ENCODE results near the gene HOXC5.
"Not testable (repeated sequence)": the region's sequence is repeated elsewhere in the genome, so short reads cannot be mapped to it uniquely, and the experiment has no call there.

The HOXC5 gene

GRCh38 chr12:54033980-54034784, 1.3 kb downstream of the HOXC5 start:
- DNase-seq (ENCODE audit: low read depth): no peak

- no peak for DNase-seq (ENCODE audit: low read depth)
These were observed 2.0 kb downstream of the HOXC5 start for GRCh38 chr12:54034785-54035310.

DNA sequence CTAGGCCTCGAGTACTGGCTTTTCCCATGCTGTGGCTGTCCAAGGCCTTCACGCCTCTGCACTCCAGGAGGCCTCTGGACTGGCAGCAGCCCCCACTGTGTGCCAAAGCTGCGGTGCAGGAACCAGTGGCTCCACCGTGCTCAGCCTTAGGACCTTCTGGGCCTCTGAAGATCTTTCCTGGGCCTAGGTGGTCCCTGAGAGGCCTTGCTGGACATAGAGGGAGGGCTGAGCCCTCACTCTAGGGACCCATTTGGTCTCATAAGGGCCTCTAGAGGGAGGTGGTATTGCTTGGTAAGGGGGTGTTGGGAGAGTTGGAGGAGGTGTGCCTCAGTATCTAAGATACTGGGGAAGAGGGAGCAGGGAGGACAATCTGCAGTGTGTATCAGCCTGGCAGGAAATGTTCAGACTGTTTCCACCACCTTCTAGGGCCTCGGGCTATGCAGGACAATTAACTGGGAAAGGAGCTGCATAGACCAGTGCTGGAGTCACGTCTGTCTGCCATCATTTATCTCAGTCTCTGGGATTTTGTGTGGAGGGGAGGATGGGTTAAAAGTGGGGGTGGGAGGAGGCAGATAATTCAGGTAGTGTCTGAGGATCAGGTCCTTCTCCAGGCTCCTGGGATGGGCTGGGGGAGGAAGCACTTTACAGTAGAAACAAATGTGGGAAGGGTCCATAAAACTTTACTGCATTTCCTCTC, 2.9 kb downstream of the HOXC5 start:
- no peak for DNase-seq (ENCODE audit: low read depth)

GRCh38 chr12:54036620-54037359, 3.9 kb downstream of the HOXC5 start:
- DNase-seq (ENCODE audit: low read depth): no peak

DNA sequence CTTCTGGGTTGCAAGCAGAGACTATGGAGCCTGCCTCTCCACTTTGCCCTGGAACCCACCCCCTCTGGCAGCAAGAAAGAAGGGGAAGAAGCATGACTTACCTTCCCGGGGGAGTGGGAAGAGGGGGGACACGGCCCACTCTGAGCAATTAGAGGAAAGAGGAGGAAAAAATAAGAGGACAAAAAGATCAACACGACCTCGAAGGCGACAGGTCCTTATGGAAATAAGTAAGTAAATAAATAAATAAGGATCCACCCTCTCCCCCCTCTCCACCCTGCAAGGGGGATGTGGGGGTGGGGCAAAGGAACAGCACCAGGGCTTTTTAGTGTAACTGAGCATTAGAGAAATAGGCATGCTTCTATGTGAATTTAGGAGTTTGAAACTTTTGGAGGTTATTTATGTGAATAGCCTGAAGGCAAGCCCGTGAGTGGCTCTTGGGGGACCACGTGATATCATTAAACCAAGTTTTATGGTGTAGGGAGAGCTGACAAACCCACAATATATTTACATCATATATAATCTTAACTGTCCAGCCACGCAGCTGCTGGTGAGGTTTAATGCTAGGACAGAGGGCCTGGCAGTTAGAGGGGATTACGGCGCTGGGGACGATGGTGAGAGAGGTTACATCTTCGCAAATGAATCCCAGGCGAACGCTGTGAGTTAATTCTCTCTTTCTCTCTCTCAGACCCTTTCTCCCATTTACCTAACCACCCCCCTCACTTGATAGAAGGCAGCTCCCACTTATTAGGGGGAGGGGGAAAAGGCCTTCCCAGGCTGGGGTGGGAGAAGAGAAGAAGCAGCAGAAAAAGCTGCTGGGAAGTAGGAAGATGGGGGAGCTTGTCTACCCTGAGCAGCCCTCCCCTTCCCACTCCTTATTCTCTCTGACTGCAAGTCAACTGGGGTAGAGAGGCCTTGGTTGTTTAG, 4.8 kb downstream of the HOXC5 start:
- DNase-seq (ENCODE audit: low read depth): no peak

- no peak for DNase-seq (ENCODE audit: low read depth)
These were observed 5.5 kb downstream of the HOXC5 start for GRCh38 chr12:54038284-54038870.

GRCh38 chr12:54038871-54039414, 6.1 kb downstream of the HOXC5 start:
- no peak for DNase-seq (ENCODE audit: low read depth)

- DNase-seq (ENCODE audit: low read depth): no peak
These were observed 6.7 kb downstream of the HOXC5 start for GRCh38 chr12:54039417-54040147.

- DNase-seq (ENCODE audit: low read depth): no peak
These were observed 7.3 kb downstream of the HOXC5 start for GRCh38 chr12:54040148-54040494.

DNA sequence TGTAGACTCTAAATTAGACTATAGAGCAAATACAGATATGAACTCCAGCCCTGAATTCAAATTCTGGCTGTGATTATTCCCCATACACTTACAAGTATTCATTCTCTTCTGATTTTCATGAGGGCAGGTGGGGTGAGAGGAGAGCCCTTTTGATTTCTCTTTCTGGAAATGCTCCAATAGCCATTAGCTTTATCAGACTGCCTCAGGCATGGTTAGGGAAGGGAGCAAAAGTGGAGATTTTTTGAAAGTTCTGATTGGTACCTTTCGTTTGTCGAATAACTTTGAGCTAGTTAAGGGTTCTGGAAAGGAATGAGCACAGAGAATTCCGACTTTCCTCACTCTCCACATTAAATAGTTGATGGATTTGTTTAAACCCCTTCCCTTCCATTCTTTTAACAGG, 7.8 kb downstream of the HOXC5 start:
- no peak for DNase-seq (ENCODE audit: low read depth)

GRCh38 chr12:54041097-54041690, 8.3 kb downstream of the HOXC5 start:
- DNase-seq (ENCODE audit: low read depth): no peak

DNA sequence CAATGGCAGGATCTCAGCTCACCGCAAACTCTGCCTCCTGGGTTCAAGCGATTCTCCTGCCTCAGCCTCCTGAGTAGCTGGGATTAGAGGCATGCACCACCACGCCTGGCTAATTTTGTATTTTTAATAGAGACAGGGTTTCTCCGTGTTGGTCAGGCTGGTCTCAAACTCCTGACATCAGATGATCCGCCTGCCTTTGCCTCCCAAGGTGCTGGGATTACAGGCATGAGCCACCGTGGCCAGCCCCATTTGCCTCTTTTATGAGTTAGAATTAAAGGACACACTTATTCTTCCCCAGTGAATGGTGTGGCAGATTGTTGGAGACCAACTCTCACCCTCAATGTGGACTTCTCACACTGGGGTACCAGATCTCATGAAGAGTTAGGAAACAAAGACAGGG, 9.2 kb downstream of the HOXC5 start:
- DNase-seq (ENCODE audit: low read depth): not testable (repeated sequence)

- no peak for DNase-seq (ENCODE audit: low read depth)
These were observed 10.4 kb downstream of the HOXC5 start for GRCh38 chr12:54042970-54043853.

- DNase-seq (ENCODE audit: low read depth): no peak
These were observed 11.7 kb downstream of the HOXC5 start for GRCh38 chr12:54044425-54045103.

- DNase-seq (ENCODE audit: low read depth): no peak
These were observed 12.6 kb downstream of the HOXC5 start for GRCh38 chr12:54045401-54045800.

GRCh38 chr12:54045868-54046521, 13.1 kb downstream of the HOXC5 start:
- DNase-seq (ENCODE audit: low read depth): no peak

- DNase-seq (ENCODE audit: low read depth): no peak
These were observed 13.9 kb downstream of the HOXC5 start for GRCh38 chr12:54046809-54047159.

Data from stimulated activated CD4-positive, alpha-beta T cell treated with anti-CD3 and anti-CD28 coated beads, Interleukin-2, amount 100 ng/mL, for 4 hours (primary cell).